Suprapubic skin (tissue), 3 donors: ENCODE results near the gene TRIAP1.

Source experiments
- EP300 ChIP-seq: sonication (generic); formaldehyde crosslinking; IDR thresholded peaks from one replicate; pipeline ENCODE4 v1.6.1; 2017; ENCODE audit warnings: antibody characterized with exemption
- POLR2A ChIP-seq, 2 donors: fragments of 450-650 bp; IDR thresholded peaks; one replicate each; pipeline ENCODE4 v1.6.1; 2017; ENCODE audit warnings: antibody characterized with exemption in 2 of 2, mild to moderate bottlenecking in 2 of 2, moderate library complexity in 2 of 2
- TF ChIP-seq, protein P1 (sequence below), 2 donors: fragments of 200-600 bp in 1 of 2; fragments of 450-650 bp in 1 of 2; sonication (generic) in 1 of 2; IDR thresholded peaks; one replicate each; pipeline ENCODE4 v1.5.1; 2016 to 2019; ENCODE audit warnings: antibody characterized with exemption in 2 of 2, mild to moderate bottlenecking in 1 of 2, moderate library complexity in 1 of 2

DNA sequence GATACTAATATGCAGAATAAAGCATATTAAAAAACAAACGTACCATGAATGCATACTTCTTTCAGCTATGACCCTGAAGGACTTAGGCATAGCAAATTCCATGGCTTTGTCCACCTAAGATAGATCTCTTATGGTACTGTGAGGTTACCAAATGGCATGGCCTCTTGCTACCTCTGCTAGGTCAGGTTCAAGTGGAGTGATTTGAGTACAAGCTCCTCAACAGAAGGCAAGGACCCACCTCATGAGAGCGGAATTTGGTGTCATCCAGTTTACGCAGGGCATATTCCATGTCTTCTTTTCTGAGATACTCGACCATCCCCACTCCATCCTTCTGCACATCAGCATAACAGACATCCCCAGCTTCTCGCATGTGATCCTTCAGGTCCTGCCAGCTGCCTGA lies 17.5 kb upstream of the TRIAP1 start:
- TF ChIP-seq, protein P1, sequence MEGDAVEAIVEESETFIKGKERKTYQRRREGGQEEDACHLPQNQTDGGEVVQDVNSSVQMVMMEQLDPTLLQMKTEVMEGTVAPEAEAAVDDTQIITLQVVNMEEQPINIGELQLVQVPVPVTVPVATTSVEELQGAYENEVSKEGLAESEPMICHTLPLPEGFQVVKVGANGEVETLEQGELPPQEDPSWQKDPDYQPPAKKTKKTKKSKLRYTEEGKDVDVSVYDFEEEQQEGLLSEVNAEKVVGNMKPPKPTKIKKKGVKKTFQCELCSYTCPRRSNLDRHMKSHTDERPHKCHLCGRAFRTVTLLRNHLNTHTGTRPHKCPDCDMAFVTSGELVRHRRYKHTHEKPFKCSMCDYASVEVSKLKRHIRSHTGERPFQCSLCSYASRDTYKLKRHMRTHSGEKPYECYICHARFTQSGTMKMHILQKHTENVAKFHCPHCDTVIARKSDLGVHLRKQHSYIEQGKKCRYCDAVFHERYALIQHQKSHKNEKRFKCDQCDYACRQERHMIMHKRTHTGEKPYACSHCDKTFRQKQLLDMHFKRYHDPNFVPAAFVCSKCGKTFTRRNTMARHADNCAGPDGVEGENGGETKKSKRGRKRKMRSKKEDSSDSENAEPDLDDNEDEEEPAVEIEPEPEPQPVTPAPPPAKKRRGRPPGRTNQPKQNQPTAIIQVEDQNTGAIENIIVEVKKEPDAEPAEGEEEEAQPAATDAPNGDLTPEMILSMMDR (IDR thresholded peaks at IDR 0.05): no peak
- TF ChIP-seq EP300: no peak
- no peak for TF ChIP-seq POLR2A (IDR thresholded peaks at IDR 0.05)
